ENCODE data around the gene TMPRSS5.
"Not testable (repeated sequence)": the region's sequence is repeated elsewhere in the genome, so short reads cannot be mapped to it uniquely, and the experiment has no call there.

TMPRSS5 gene

GRCh38 chr11:113697111-113697510 lies 9.0 kb downstream of the TMPRSS5 start:
- no peak for DNase-seq (ENCODE audit: low read depth)

DNA sequence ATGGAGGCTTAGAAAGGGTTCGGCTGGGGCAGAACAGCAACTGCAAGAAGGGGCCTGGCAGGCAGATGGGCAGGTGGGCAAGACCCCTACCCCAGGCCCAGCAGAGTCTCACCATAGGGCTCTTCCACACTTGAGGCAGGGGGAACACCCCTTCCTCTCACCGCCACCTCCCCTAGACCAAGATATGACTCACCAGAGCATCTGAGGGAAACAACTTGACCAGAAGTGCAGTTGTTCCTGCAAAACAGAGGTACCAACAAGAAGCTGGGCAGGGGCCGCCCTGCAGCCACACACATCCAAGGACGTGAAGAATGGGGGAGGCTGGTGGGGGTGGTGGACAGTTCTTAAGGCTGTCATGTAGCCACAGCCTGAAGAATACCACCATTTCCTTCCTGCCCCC lies 10.9 kb downstream of the TMPRSS5 start:
- DNase-seq (ENCODE audit: low read depth) = no peak

GRCh38 chr11:113694390-113694789 lies 11.7 kb downstream of the TMPRSS5 start:
- DNase-seq (ENCODE audit: low read depth) = no peak

GRCh38 chr11:113693030-113693429 lies 13.1 kb downstream of the TMPRSS5 start:
- no peak for DNase-seq (ENCODE audit: low read depth)

- no peak for DNase-seq (ENCODE audit: low read depth)
Measured at GRCh38 chr11:113690619-113691569, 15.2 kb downstream of the TMPRSS5 start.

- no peak for DNase-seq (ENCODE audit: low read depth)
Measured at GRCh38 chr11:113689768-113690618, 16.1 kb downstream of the TMPRSS5 start.

GRCh38 chr11:113685654-113686359 lies 20.3 kb downstream of the TMPRSS5 start:
- DNase-seq (ENCODE audit: low read depth) = no peak

DNA sequence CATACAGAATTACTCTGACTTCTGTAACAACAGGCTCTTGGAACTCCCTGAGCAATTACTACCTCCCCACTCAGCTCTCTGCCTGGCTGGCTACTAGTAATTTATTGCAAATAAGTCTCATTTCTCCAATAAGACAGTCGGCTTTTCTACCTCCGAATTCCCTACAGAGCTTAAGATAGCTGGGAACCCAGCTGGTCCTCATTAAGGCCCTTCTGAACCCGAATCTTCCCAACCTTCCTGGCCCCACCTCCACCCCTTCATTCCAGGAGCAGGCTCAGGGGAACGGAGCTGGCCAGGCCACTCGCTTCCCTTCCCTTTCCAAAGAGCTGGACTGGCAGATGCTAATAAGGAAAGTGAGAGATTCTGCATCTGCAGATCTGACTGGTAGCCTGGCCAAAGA lies 21.6 kb downstream of the TMPRSS5 start:
- DNase-seq (ENCODE audit: low read depth) = no peak

- no peak for DNase-seq (ENCODE audit: low read depth)
Measured at GRCh38 chr11:113683481-113684046, 22.5 kb downstream of the TMPRSS5 start.

GRCh38 chr11:113681711-113682413 lies 24.2 kb downstream of the TMPRSS5 start:
- DNase-seq (ENCODE audit: low read depth) = no peak

DNA sequence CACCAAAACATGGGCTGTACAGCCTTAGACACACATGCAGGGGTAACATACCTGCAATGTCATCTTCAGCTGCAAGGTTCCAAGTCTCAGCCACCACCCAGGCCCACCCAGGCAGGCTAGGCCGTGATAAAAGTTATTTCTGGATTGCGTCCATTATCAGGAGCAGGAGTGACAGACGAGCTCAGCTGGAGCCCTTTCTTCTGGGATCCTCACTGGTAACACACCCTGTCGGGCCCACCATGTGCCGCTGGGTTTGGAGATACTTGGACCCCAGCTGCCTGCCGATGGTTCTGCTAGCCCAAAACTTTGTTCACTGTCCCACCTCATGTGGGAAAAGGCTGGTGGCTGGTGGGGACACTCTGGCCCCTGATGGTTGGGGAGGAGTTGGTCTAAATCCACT lies 24.8 kb downstream of the TMPRSS5 start:
- DNase-seq (ENCODE audit: low read depth) = no peak

GRCh38 chr11:113677685-113678084 lies 28.4 kb downstream of the TMPRSS5 start:
- DNase-seq (ENCODE audit: low read depth) = no peak

- no peak for DNase-seq (ENCODE audit: low read depth)
Measured at GRCh38 chr11:113675565-113675964, 30.5 kb downstream of the TMPRSS5 start.

GRCh38 chr11:113675003-113675561 lies 31.0 kb downstream of the TMPRSS5 start:
- no peak for DNase-seq (ENCODE audit: low read depth)

- DNase-seq (ENCODE audit: low read depth) = no peak
Measured at GRCh38 chr11:113674397-113674685, 31.8 kb downstream of the TMPRSS5 start.

- no peak for DNase-seq (ENCODE audit: low read depth)
Measured at GRCh38 chr11:113673550-113674396, 32.3 kb downstream of the TMPRSS5 start.

- not testable (repeated sequence) for DNase-seq (ENCODE audit: low read depth)
Measured at GRCh38 chr11:113671914-113672313, 34.2 kb downstream of the TMPRSS5 start.

- no peak for DNase-seq (ENCODE audit: low read depth)
Measured at GRCh38 chr11:113670831-113671215, 35.3 kb downstream of the TMPRSS5 start.

DNA sequence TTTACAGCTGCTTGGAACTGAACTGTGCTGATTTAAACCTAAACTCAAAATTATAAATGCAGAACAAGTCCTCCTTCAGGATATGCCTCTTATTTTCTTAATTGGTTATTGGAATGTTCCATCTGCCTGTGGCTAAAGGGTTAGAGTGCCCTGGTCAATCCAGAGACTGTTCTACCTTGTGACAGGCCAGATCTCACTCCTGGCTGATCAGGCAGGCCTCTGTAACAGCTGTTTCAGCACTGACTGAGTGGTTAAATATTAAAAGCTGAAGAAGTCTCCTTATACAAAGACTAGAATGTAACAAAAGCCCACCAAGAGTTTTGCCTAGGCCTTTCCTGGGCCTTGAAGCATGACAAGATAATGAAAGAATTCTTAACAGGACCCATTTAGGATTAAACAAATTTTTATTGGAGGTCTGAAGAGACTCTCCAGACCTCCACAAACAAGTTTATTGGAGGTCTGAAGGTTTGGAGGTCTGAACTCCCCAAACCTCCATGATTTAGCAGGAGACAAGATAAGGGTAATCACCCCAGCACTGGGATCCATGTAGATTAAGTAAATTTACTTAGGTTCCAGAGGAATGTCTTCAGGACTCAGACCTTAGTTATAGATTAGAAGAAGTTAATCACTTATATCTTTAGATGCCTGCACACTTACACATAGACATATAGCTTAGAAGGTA lies 35.8 kb downstream of the TMPRSS5 start:
- DNase-seq (ENCODE audit: low read depth) = no peak

DNA sequence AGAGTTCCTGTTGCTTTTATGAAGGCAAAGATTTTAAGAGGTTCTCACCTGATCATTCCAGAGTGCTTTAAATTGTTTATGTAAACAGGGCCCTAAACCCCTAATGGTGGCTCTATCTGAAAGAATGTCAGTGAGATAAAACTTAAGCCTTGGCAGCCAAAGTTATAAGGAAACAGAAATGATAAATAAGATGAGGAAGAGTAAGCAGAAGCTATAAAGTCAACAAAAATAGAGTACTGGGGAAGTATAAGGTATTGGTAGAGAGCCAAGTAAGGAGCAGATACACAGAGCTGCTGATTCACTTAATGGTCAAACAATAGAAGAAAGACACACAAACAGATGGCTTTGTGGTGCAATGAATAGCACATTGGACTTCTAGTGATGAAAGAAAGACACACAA lies 37.9 kb downstream of the TMPRSS5 start:
- DNase-seq (ENCODE audit: low read depth) = no peak
